Common myeloid progenitor, CD34-positive (primary cell): ENCODE measurements around the gene ADAP2.
A peak's percentile ranks its signal among the peaks of the same experiment; 100 is the strongest.

ENCODE experiments used
- CTCF ChIA-PET: fragments of 350-600 bp; sonication (Branson Sonifier 250); formaldehyde crosslinking; loops from one replicate; lab custom pipeline; 2021; ENCODE audit warnings: antibody characterized with exemption; lab: Charles Lee
- POLR2A ChIA-PET: fragments of 350-600 bp; sonication (Branson Sonifier 250); formaldehyde crosslinking; loops from one replicate; lab custom pipeline; 2021; ENCODE audit warnings: antibody characterized with exemption; lab: Charles Lee
- DNase-seq, 3 donors: peaks; one replicate each; pipeline versions ENCODE4 v3.0.0 to v3.0.0-alpha.2; 2013
- H3K27ac ChIP-seq, 2 experiments: 1 replicate in 1 of 2; 2 replicates in 1 of 2; pipeline ENCODE4 v1.7.0; 2013; ENCODE audit warnings: inconsistent platforms in 2 of 2, low read length in 2 of 2, mild to moderate bottlenecking in 2 of 2, low read depth in 1 of 2, moderate library complexity in 1 of 2; ENCODE audit not compliant: severe bottlenecking in 2 of 2, insufficient read depth in 1 of 2, poor library complexity in 1 of 2
- H3K27me3 ChIP-seq, 5 experiments: replicated peaks in 2 of 5; 1 replicate in 3 of 5; 2 replicates in 2 of 5; pipeline versions ENCODE4 v1.6.1 to v1.7.0; 2013; ENCODE audit warnings: low read length in 4 of 5, mild to moderate bottlenecking in 2 of 5, moderate library complexity in 2 of 5, inconsistent platforms in 1 of 5; ENCODE audit not compliant: insufficient read depth in 5 of 5, control insufficient read depth in 4 of 5
- H3K36me3 ChIP-seq, 4 experiments: 1 replicate in 2 of 4; 2 replicates in 2 of 4; pipeline versions ENCODE4 v1.6.1 to v1.7.0; 2013; ENCODE audit warnings: low read length in 3 of 4, control low read depth in 1 of 4, mild to moderate bottlenecking in 1 of 4; ENCODE audit not compliant: control insufficient read depth in 4 of 4, insufficient read depth in 4 of 4
- H3K4me1 ChIP-seq, 4 experiments: 1 replicate in 3 of 4; 2 replicates in 1 of 4; pipeline versions ENCODE4 v1.6.1 to v1.7.1; 2013; ENCODE audit warnings: low read length in 3 of 4, mild to moderate bottlenecking in 3 of 4, control low read depth in 1 of 4, inconsistent platforms in 1 of 4, moderate library complexity in 1 of 4; ENCODE audit not compliant: control insufficient read depth in 4 of 4, insufficient read depth in 4 of 4; ENCODE audit errors: control extremely low read depth in 1 of 4
- H3K4me3 ChIP-seq, 7 experiments: 1 replicate in 4 of 7; 2 replicates in 3 of 7; pipeline versions ENCODE4 v1.5.1 to v1.7.0; 2013; ENCODE audit warnings: mild to moderate bottlenecking in 7 of 7, low read length in 6 of 7, moderate library complexity in 6 of 7, inconsistent platforms in 2 of 7, low read depth in 2 of 7, control low read depth in 1 of 7; ENCODE audit not compliant: insufficient read depth in 4 of 7, control insufficient read depth in 1 of 7; ENCODE audit errors: extremely low read depth in 1 of 7
- H3K9me3 ChIP-seq, 5 experiments: 1 replicate in 4 of 5; 2 replicates in 1 of 5; pipeline versions ENCODE4 v1.6.1 to v1.7.1; 2013; ENCODE audit warnings: low read length in 4 of 5, mild to moderate bottlenecking in 2 of 5, inconsistent platforms in 1 of 5, low read depth in 1 of 5, moderate library complexity in 1 of 5; ENCODE audit not compliant: control insufficient read depth in 4 of 5, insufficient read depth in 2 of 5; ENCODE audit errors: control extremely low read depth in 1 of 5
- WGBS: methylation state at CpG from one replicate; pipeline ENCODE4 v1.1.5; 2013; ENCODE audit not compliant: insufficient coverage; 5-methylcytosine and 5-hydroxymethylcytosine counted together

The ADAP2 gene

GRCh38 chr17:31003225-31003866, 81.6 kb downstream of the ADAP2 start:
- Histone ChIP-seq H3K9me3 (no peaks in the 10 kb centered on the region), H3K27ac (no peak overlapping the region), H3K4me1 (peaks cover 0 to 5% (median 4%) of the 10 kb centered on the region in 4 experiments), H3K4me3 (no peak overlapping the region), H3K36me3 (peaks cover 3 to 36% (median 21%) of the 10 kb centered on the region in 4 experiments), H3K27me3 (no peaks in the 10 kb centered on the region)
- CTCF ChIA-PET = interaction anchor here (0.7 kb wide), 1 partner anchor 212 kb away, joined by 3 read pairs; no protein-coding TSS in a partner anchor
- DNase-seq = no peak
- POLR2A ChIA-PET = no interaction called here
- WGBS = no CpG with 5 or more reads among the region's 5 CpGs

DNA sequence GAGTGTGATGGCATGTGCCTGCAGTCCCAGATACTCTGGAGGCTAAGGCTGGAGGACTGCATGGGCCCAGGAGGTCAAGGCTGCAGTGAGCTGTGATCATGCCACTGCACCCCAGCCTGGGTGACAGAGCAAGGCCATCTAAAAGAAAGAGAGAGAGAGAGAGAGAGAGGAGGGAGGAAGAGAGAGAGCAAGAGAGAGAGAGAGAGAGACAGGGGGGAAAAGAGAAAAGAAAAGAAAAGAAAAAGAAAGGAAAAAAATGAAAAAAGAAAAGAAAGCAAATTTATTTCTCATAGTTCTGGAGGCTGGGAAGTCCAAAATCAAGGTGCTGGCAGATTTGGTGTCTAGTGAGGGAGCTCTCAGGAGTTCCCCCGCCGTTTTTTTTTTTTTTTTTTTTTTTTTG, 82.4 kb downstream of the ADAP2 start:
- CTCF ChIA-PET = interaction anchor here (0.9 kb wide), 1 partner anchor 9 kb away, joined by 3 read pairs; no protein-coding TSS in a partner anchor
- no peak overlapping the region for H3K4me3 ChIP-seq
- 100% methylated on average over 2 of the region's 2 CpGs for WGBS
- H3K9me3 ChIP-seq = no peaks in the 10 kb centered on the region
- H3K4me1 ChIP-seq = peaks cover 0 to 12% (median 7%) of the 10 kb centered on the region in 4 experiments
- no peak for DNase-seq
- no peaks in the 10 kb centered on the region for H3K27me3 ChIP-seq
- H3K36me3 ChIP-seq = peaks cover 3 to 28% (median 14%) of the 10 kb centered on the region in 4 experiments
- H3K27ac ChIP-seq = no peak overlapping the region
- POLR2A ChIA-PET = interaction anchor here (0.6 kb wide), 1 partner anchor 914 kb away, joined by 3 read pairs; no protein-coding TSS in a partner anchor

GRCh38 chr17:31007695-31008373, 86.1 kb downstream of the ADAP2 start:
- Histone ChIP-seq H3K9me3 (no peaks in the 10 kb centered on the region), H3K27ac (no peak overlapping the region), H3K4me1 (peaks cover 0 to 12% (median 8%) of the 10 kb centered on the region in 4 experiments), H3K27me3 (no peaks in the 10 kb centered on the region), H3K36me3 (peaks cover 0 to 10% (median 0%) of the 10 kb centered on the region in 4 experiments), H3K4me3 (peak overlapping the region; percentile 39 to 86 (median 69))
- ChIA-PET POLR2A (no interaction called here), CTCF (interaction anchor here (1.0 to 1.5 kb wide), 4 partner anchors 10 to 365 kb away, joined by 3 to 5 read pairs (median 4); no protein-coding TSS in a partner anchor)
- WGBS = 55% methylated on average over 6 of the region's 9 CpGs
- DNase-seq = no peak

DNA sequence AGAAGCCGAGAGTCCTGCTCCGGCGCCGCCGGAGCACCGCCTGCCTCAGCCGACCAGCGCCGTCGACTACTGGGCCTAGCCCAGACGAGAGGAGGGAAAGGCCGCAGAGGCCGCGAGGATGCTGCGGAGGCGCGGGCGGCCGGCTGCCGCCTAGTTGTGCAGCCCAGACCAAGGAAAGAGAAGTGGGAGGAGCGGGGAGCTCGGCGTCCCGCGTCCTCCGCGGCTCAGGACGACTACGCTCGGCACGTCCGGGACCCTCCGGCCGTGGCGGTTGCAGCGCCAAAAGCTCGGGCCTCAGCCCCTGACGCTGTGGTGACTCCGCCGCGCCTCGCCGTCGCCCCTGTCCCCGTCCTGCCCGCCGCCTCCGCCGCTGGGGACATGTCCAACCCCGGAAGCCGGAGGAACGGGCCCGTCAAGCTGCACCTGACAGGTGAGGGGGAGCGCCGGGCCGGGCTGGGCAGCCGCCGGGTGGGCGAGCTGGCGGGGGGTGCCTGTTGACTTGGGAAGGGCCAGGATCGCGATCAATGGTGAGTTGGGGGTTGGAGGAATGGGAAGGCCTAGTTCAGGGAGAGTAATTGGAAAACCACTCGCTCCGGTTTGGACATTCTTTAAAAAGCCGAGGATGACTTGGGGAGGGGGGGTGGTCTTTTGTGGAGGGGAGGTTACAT, 86.8 kb downstream of the ADAP2 start:
- peak; percentile 55 to 70 (median 56) for DNase-seq
- Histone ChIP-seq H3K36me3 (peaks cover 0 to 10% (median 0%) of the 10 kb centered on the region in 4 experiments), H3K27me3 (no peaks in the 10 kb centered on the region), H3K9me3 (no peaks in the 10 kb centered on the region), H3K4me3 (peak overlapping the region; percentile 39 to 86 (median 69)), H3K4me1 (peaks cover 0 to 12% (median 8%) of the 10 kb centered on the region in 4 experiments), H3K27ac (peak overlapping the region in 1 of 2 experiments; percentile 25)
- ChIA-PET CTCF (interaction anchor here (1.0 to 1.5 kb wide), 4 partner anchors 9 to 364 kb away, joined by 3 to 5 read pairs (median 4); no protein-coding TSS in a partner anchor), POLR2A (no interaction called here)
- WGBS = under 1% methylated on average over 54 of the region's 65 CpGs
